HCT116 (cell line): Measurements from ENCODE around the gene CEP120.

Experiments
- EZH2 ChIP-seq: fragments of 200-600 bp; sonication (generic); IDR thresholded peaks from 2 replicates; pipeline ENCODE4 v1.6.1; 2017; ENCODE audit warnings: antibody characterized with exemption, mixed run types
- TF ChIP-seq, protein P1 (sequence below), 3 experiments: fragments of 200-600 bp in 1 of 3; sonication (generic) in 1 of 3; IDR thresholded peaks in 2 of 3; conservative IDR thresholded peaks in 1 of 3; 2 replicates each; pipeline ENCODE4 v1.5.1; 2012 to 2017; ENCODE audit warnings: low read depth in 2 of 3, low read length in 2 of 3, antibody characterized with exemption in 1 of 3, borderline replicate concordance in 1 of 3, control low read depth in 1 of 3, mild to moderate bottlenecking in 1 of 3, mixed read lengths in 1 of 3, mixed run types in 1 of 3, moderate library complexity in 1 of 3; ENCODE audit not compliant: insufficient read depth in 1 of 3

DNA sequence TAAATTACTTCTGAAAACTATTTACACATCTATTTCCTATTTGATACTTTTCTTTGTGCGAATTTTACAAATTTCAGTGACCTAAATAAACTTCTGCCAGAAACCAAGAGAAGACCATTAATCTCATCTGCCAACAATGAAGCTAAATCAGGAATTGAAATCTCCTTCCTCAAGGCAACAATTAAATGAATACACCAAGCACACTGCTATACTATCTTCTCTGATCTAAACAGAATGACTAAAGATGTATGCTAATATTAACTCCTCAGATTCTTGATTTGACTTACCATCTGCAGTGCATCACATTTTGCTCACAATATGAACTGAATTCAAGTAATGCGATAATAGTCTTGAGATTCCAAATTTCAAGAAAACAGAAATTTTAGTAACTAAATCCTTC, 82.3 kb downstream of the CEP120 start:
- TF ChIP-seq, protein P1, sequence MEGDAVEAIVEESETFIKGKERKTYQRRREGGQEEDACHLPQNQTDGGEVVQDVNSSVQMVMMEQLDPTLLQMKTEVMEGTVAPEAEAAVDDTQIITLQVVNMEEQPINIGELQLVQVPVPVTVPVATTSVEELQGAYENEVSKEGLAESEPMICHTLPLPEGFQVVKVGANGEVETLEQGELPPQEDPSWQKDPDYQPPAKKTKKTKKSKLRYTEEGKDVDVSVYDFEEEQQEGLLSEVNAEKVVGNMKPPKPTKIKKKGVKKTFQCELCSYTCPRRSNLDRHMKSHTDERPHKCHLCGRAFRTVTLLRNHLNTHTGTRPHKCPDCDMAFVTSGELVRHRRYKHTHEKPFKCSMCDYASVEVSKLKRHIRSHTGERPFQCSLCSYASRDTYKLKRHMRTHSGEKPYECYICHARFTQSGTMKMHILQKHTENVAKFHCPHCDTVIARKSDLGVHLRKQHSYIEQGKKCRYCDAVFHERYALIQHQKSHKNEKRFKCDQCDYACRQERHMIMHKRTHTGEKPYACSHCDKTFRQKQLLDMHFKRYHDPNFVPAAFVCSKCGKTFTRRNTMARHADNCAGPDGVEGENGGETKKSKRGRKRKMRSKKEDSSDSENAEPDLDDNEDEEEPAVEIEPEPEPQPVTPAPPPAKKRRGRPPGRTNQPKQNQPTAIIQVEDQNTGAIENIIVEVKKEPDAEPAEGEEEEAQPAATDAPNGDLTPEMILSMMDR (IDR thresholded peaks at IDR 0.05 in 2 of 3, conservative IDR thresholded peaks at IDR 0.05 in 1 of 3; ENCODE audit: borderline replicate concordance in 1 of 3, insufficient read depth in 1 of 3, low read depth in 2 of 3, low read length in 2 of 3): no peak
- no peak for TF ChIP-seq EZH2
